ENCODE results near the gene SNX32.

DNA sequence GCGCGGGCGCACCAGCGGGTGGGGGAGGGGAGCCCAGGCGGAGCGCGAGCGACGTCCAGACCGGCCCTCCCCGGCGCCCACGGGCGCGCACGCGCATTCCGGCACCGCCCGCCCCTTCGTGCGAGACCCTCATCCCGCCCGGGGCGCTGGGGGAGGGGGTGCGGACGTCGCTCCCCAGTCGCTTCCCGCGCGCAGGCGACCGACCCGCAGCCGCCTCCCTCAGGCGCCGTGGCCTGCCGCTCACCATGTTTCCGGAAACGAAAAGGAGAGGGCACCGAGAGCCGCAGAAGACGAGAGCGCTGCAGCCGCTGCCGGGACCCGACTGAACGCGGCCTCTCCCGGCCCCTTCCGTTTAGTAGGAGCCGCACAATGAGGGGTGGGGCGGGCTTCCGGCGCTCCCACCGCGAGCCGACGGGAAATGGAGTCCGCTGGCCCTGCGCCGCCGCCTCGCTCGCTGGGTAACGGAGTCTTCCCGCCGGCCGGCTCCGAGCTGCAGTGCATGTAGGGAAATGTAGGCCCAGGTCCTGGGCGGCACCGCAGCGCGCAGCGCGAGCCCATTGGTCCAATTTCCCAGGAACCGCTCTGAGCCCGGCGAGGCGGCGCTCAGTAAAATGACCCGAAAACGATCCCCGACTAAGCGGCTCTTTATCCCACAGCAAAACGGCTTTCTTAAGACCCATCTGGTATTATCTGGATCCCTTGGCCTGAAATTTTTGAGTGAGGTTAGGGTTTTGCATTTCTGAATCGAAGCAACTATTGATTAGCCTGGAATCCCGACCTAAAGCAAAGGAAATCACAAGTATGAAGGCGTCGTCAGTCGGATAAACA is 24.3 kb downstream of the SNX32 start, which contains the start of gene CFL1:
- TF ChIP-seq, protein P1, sequence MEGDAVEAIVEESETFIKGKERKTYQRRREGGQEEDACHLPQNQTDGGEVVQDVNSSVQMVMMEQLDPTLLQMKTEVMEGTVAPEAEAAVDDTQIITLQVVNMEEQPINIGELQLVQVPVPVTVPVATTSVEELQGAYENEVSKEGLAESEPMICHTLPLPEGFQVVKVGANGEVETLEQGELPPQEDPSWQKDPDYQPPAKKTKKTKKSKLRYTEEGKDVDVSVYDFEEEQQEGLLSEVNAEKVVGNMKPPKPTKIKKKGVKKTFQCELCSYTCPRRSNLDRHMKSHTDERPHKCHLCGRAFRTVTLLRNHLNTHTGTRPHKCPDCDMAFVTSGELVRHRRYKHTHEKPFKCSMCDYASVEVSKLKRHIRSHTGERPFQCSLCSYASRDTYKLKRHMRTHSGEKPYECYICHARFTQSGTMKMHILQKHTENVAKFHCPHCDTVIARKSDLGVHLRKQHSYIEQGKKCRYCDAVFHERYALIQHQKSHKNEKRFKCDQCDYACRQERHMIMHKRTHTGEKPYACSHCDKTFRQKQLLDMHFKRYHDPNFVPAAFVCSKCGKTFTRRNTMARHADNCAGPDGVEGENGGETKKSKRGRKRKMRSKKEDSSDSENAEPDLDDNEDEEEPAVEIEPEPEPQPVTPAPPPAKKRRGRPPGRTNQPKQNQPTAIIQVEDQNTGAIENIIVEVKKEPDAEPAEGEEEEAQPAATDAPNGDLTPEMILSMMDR (IDR thresholded peaks at IDR 0.05) = no peak
- TF ChIP-seq POLR2A (IDR thresholded peaks at IDR 0.05) = peak; percentile 95 to 98
- no peak for TF ChIP-seq EP300 (IDR thresholded peaks at IDR 0.05)
- TF ChIP-seq POLR2AphosphoS5 (IDR thresholded peaks at IDR 0.05) = peak; percentile 68 to 98 (median 97)
